NCI-H345 (cell line): ENCODE measurements around the gene TRIM49C.
"Not testable (repeated sequence)": the region's sequence is repeated elsewhere in the genome, so short reads cannot be mapped to it uniquely, and the experiment has no call there.

ENCODE experiments used
- DNase-seq: peaks from one replicate; lab custom pipeline; 2025; lab: John Stamatoyannopoulos, UW

Gene TRIM49C, protein sequence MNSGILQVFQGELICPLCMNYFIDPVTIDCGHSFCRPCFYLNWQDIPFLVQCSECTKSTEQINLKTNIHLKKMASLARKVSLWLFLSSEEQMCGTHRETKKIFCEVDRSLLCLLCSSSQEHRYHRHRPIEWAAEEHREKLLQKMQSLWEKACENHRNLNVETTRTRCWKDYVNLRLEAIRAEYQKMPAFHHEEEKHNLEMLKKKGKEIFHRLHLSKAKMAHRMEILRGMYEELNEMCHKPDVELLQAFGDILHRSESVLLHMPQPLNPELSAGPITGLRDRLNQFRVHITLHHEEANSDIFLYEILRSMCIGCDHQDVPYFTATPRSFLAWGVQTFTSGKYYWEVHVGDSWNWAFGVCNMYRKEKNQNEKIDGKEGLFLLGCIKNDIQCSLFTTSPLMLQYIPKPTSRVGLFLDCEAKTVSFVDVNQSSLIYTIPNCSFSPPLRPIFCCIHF

DNA sequence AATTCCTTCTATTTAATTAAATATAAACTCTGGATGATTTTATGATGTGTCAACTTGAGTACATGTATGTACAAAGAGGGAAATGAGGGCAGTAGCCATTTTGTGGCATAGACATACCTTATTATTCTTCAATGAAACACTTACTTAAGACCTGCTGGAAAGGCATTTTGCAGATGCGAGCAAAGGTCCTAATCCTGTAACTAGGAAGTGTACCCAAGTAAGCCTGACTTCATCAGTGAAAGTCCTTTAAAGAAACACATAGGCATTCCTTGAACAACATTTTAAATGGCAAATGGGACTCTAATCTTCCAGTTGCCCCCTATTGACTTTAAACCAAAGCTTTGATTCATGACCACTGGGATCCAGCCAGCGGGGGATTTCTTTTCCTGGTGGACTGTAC, at the start of gene TRIM49C:
TRIM49C (plus strand) TSS at position 301 of the 400 bp plus-strand sequence. CDS start 4,106 bp downstream, outside the sequence.
- DNase-seq: not testable (repeated sequence)

DNA sequence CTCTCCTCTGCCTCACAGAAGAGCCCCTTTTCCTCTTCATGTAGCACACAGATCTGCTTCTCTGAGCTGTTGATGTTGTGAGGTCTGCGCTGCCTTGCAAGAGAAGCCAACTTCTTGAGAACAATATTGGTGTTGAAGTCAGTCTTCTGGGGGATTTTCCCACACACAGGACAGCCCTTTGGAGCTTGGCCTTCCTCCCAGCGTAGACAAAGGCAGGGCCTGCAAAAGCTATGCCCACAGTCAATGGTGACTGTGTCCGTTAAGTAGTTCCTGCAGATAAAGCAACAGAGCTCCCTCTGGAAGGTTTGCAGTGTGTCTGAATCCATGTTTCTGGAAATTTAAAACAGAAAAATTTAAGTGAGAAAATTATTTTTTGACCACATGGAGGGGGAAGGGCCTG, 6.7 kb upstream of the TRIM49C start:
- DNase-seq: not testable (repeated sequence)

DNA sequence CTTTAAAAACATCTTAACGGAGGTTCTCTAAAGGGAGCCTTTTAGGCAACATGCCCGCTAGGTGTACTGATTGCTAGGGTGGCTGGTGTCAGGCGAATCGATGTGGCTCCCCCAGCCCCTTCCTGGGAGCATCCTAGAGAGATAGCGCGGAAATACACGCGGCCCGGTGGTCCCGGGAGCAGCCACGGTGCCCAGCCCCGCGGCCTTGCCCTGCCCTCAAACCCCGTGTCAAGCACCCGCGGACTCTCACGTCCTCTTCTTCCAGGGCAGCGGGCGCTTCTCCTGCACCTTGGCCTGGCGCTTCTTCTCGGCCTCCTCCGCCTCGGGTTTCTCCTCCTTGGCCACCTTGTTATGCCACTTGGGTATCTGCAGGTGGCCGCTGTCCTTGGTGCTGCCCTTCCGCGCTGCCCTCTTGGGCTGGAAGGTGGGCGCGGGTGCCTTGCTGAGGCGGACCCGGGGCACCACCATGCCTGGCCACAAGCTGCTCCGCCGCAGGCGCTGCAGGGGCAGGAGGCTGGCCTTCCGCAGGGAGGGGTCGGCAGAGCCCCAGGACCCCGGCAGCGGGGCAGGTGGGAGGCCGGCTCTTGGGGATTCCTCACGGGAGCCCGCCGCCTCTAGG, 20.8 kb downstream of the TRIM49C start:
- not testable (repeated sequence) for DNase-seq

DNA sequence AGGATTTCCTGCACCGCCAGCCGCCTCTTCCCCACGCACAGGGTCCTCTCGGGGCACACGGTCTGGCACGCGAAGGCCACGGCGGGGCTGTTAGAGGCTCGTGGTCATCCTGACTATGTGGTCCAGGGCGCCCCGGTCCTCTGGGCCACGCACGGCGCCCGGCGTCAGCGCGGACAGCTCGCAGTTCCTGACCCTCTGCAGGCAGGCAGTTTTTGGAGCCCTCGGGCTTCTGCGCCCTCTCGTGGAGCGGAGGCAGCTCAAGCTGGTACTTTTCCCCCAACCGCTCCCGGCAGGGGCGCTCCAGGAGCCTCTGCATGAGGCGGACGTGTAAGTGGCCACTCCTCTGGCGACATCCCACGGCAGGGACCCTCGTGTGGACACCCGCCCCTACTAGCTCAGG, 21.4 kb downstream of the TRIM49C start:
- not testable (repeated sequence) for DNase-seq

DNA sequence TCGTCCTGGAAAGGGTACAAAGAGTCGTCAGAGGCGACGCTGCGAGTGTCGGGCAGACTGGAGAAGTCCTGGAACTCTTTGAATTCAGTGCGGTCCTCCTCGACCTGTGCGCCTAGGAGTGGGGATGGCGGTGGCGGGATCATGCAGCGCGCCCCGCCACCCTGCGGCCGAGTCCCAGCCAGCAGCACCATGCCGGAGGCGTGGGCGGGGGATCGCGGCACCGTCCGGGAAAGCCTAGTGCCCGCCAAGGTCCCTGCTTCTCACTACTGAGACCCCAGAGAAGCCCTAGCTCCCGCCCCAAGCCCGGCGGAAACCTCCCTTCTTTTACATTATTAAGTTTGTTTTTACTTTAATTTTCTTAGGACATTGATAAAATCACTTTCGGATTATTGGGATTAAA, 22.6 kb downstream of the TRIM49C start:
- not testable (repeated sequence) for DNase-seq

DNA sequence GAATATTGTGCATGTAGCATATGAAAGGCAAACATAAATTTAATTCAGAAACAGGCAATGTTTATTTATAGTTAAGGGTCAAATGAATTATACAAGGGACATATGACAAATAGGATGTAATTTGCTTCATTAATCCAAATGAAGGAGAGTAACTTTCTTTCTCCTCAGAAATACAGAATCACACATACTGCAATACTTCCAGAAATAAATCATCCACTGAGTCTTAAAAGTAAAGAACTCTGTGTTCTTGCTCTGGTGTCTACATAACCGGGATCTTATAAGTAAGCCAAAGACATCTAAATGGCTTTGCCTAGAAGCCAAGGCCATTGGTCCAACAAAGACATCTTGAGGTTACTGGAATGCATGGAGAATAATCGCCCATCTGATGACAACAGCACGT, 54.7 kb downstream of the TRIM49C start, which contains the start of gene UBTFL1:
UBTFL1 (plus strand) TSS at position 301 of the 400 bp plus-strand sequence; CDS start at position 301, 0 bp downstream.
- not testable (repeated sequence) for DNase-seq

DNA sequence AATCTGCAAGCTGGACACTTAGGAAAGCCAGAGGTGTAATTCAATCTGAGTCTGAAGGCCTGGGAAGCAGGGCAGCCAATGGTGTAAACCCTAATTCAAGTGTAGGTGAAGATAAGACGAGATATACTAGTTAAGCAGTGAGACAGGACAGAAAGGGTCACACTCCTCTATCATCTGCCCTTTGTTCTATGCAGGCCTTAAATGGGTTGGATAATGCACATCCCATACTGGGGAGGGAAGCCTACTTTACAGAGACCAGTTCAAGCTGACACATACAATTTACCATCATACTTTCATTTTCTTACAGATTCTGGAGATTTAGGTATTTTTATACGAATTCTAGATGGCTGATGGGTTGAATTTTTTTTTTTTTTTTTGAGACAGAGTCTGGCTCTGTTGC, 57.8 kb downstream of the TRIM49C start:
- not testable (repeated sequence) for DNase-seq
